ENCODE data around the gene DHX15. TPM values are rescaled to one million over a fixed set of nuclear protein-coding genes. Genes with fewer than 3 reads are reported as not detected.

DHX15 gene
- total RNA-seq, 6 experiments from 2014 or later, result 98.9 to 117 (median 110) TPM

- Mint-ChIP-seq H3K27me3 (ENCODE audit: insufficient read depth) (peaks cover 6% of the 10 kb centered on the region; the same call in 1 of the 2 replicates), H3K36me3 (ENCODE audit: low read depth) (peaks cover 4% of the 10 kb centered on the region; the same call in 1 of the 2 replicates), H3K27ac (no peak overlapping the region), H3K4me1 (ENCODE audit: low read depth) (0 out of 2 replicates have a peak, but pooled peaks cover 4% of the 10 kb centered on the region), H3K9me3 (peaks cover 8% of the 10 kb centered on the region), H3K4me3 (no peak overlapping the region)
- DNase-seq, result no peak
- no peak for TF ChIP-seq CTCF (IDR thresholded peaks at IDR 0.05)
These were observed 4.0 kb upstream of the DHX15 start for GRCh38 chr4:24588216-24588954.

GRCh38 chr4:24583451-24584210 is 723 bp downstream of the DHX15 start:
- TF ChIP-seq CTCF (IDR thresholded peaks at IDR 0.05), result 0 out of 2 replicates have a peak, but pooled peaks have one; percentile 36
- Mint-ChIP-seq H3K9me3 (no peaks in the 10 kb centered on the region), H3K4me3 (peak overlapping the region; percentile 99), H3K4me1 (ENCODE audit: low read depth) (peaks cover 31% of the 10 kb centered on the region), H3K27me3 (ENCODE audit: insufficient read depth) (peaks cover 2% of the 10 kb centered on the region; the same call in 1 of the 2 replicates), H3K27ac (peak overlapping the region; percentile 94), H3K36me3 (ENCODE audit: low read depth) (peaks cover 24% of the 10 kb centered on the region)
- DNase-seq, result peak; percentile 17

- Mint-ChIP-seq H3K9me3 (no peaks in the 10 kb centered on the region), H3K27ac (peak overlapping the region; percentile 94)
These were observed 2.0 kb downstream of the DHX15 start for GRCh38 chr4:24582235-24582832.

GRCh38 chr4:24578364-24578763 is 6.0 kb downstream of the DHX15 start:
- Mint-ChIP-seq H3K36me3 (ENCODE audit: low read depth) (peaks cover 55% of the 10 kb centered on the region), H3K27ac (0 out of 2 replicates have a peak overlapping the region, but pooled peaks have one; percentile 7), H3K9me3 (no peaks in the 10 kb centered on the region), H3K27me3 (ENCODE audit: insufficient read depth) (no peaks in the 10 kb centered on the region; the same call in 1 of the 2 replicates), H3K4me1 (ENCODE audit: low read depth) (peaks cover 49% of the 10 kb centered on the region), H3K4me3 (no peak overlapping the region)
- TF ChIP-seq CTCF (IDR thresholded peaks at IDR 0.05), result no peak
- DNase-seq, result no peak

More at GRCh38 chr4:24582235-24582832, 2.0 kb downstream of the DHX15 start:
- TF ChIP-seq CTCF (IDR thresholded peaks at IDR 0.05), result no peak
- H3K4me3 Mint-ChIP-seq, result peak overlapping the region; percentile 99
- no peaks in the 10 kb centered on the region for H3K27me3 Mint-ChIP-seq (ENCODE audit: insufficient read depth)
- H3K4me1 Mint-ChIP-seq (ENCODE audit: low read depth), result peaks cover 44% of the 10 kb centered on the region
- no peak for DNase-seq
- H3K36me3 Mint-ChIP-seq (ENCODE audit: low read depth), result peaks cover 30% of the 10 kb centered on the region

GRCh38 chr4:24576276-24576675 is 8.1 kb downstream of the DHX15 start:
- H3K27ac Mint-ChIP-seq, result no peak overlapping the region
- H3K27me3 Mint-ChIP-seq (ENCODE audit: insufficient read depth), result no peaks in the 10 kb centered on the region; the same call in 1 of the 2 replicates
- H3K4me3 Mint-ChIP-seq, result no peak overlapping the region
- peaks cover 37% of the 10 kb centered on the region for H3K4me1 Mint-ChIP-seq (ENCODE audit: low read depth)
- no peak for TF ChIP-seq CTCF (IDR thresholded peaks at IDR 0.05)
- no peak for DNase-seq
- no peaks in the 10 kb centered on the region for H3K9me3 Mint-ChIP-seq
- peaks cover 47% of the 10 kb centered on the region for H3K36me3 Mint-ChIP-seq (ENCODE audit: low read depth)

All from HFFc6 (cell line).